Esophagus squamous epithelium (tissue), 5 donors: Measurements from ENCODE around the gene AXIN1. TPM values are rescaled to one million over a fixed set of nuclear protein-coding genes. Genes with fewer than 3 reads are reported as not detected.

Experiments
- DNase-seq: peaks from one replicate; lab custom pipeline; 2025; lab: John Stamatoyannopoulos, UW
- H3K27ac ChIP-seq, 4 donors: fragments of 200-600 bp; sonication (generic); one replicate each; pipeline ENCODE4 v1.5.1; 2016 to 2019; ENCODE audit warnings: mild to moderate bottlenecking in 1 of 4
- H3K27me3 ChIP-seq, 4 donors: fragments of 200-600 bp; sonication (generic); 1 replicate in 3 of 4; 2 replicates in 1 of 4; pipeline versions ENCODE4 v1.5.1 to v1.6.0; 2017 to 2021; ENCODE audit warnings: antibody characterized with exemption in 1 of 4
- H3K36me3 ChIP-seq, 3 donors: fragments of 200-600 bp; sonication (generic); one replicate each; pipeline ENCODE4 v1.5.1; 2016 to 2019
- H3K4me1 ChIP-seq, 3 donors: fragments of 200-600 bp; sonication (generic); one replicate each; pipeline ENCODE4 v1.5.1; 2017 to 2019
- H3K4me3 ChIP-seq, 4 donors: fragments of 200-600 bp; sonication (generic); 1 replicate in 3 of 4; 2 replicates in 1 of 4; pipeline ENCODE4 v1.5.1; 2016 to 2019; ENCODE audit warnings: mild to moderate bottlenecking in 2 of 4, moderate library complexity in 1 of 4
- H3K9me3 ChIP-seq, 3 donors: fragments of 200-600 bp; sonication (generic); one replicate each; pipeline ENCODE4 v1.5.1; 2016 to 2019
- POLR2A ChIP-seq, 4 donors: fragments of 450-650 bp; IDR thresholded peaks; one replicate each; pipeline ENCODE4 v1.6.1; 2017; ENCODE audit warnings: antibody characterized with exemption in 4 of 4, mild to moderate bottlenecking in 4 of 4, moderate library complexity in 3 of 4
- WGBS, 2 donors: methylation state at CpG; one replicate each; pipeline ENCODE4 v1.1.5; 2018; 5-methylcytosine and 5-hydroxymethylcytosine counted together
- intact Hi-C: fragments of 100-400 bp; cut with DNase I; formaldehyde crosslinking; loops from one replicate; pipeline ENCODE4 v1.15.0; 2022
- total RNA-seq, 4 donors: library from RNA; depleted of rRNA; stranded (reverse); fragments of >200 nt; gene quantifications; one replicate each; pipeline ENCODE4 v1.1.0, GENCODE V29; 2016
- TF ChIP-seq, protein P1 (sequence below), 6 experiments: fragments of 450-650 bp in 4 of 6; fragments of 200-600 bp in 2 of 6; sonication (generic) in 2 of 6; IDR thresholded peaks; one replicate each; pipeline ENCODE4 v1.5.1; 2016 to 2019; ENCODE audit warnings: antibody characterized with exemption in 6 of 6, mild to moderate bottlenecking in 4 of 6, moderate library complexity in 4 of 6
- donor health status: DM: yes; HTN: yes; CAD: no.

The AXIN1 gene
- total RNA-seq, 4 donors from 2014 or later: 17.8 to 32.2 (median 22.2) TPM

- H3K4me3 ChIP-seq: peak overlapping the region; percentile 28 to 65 (median 46)
- H3K27ac ChIP-seq: peak overlapping the region in 1 of 4 donors; percentile 46
- DNase-seq: no peak
Observed at GRCh38 chr16:275041-275641, 77.4 kb downstream of the AXIN1 start.

GRCh38 chr16:273547-274421 lies 78.7 kb downstream of the AXIN1 start:
- intact Hi-C loops: no loop called here
- Histone ChIP-seq H3K4me1 (peaks cover 11 to 43% (median 19%) of the 10 kb centered on the region in 3 donors), H3K36me3 (no peaks in the 10 kb centered on the region), H3K27me3 (peaks cover 0 to 57% (median 0%) of the 10 kb centered on the region in 4 donors), H3K9me3 (no peaks in the 10 kb centered on the region), H3K4me3 (no peak overlapping the region), H3K27ac (no peak overlapping the region)
- 60% methylated on average over 2 of the region's 30 CpGs; no CpG with 5 or more reads in 1 of the 2 donors for WGBS, 2 donors
- no peak for TF ChIP-seq POLR2A (IDR thresholded peaks at IDR 0.05)
- TF ChIP-seq, protein P1, sequence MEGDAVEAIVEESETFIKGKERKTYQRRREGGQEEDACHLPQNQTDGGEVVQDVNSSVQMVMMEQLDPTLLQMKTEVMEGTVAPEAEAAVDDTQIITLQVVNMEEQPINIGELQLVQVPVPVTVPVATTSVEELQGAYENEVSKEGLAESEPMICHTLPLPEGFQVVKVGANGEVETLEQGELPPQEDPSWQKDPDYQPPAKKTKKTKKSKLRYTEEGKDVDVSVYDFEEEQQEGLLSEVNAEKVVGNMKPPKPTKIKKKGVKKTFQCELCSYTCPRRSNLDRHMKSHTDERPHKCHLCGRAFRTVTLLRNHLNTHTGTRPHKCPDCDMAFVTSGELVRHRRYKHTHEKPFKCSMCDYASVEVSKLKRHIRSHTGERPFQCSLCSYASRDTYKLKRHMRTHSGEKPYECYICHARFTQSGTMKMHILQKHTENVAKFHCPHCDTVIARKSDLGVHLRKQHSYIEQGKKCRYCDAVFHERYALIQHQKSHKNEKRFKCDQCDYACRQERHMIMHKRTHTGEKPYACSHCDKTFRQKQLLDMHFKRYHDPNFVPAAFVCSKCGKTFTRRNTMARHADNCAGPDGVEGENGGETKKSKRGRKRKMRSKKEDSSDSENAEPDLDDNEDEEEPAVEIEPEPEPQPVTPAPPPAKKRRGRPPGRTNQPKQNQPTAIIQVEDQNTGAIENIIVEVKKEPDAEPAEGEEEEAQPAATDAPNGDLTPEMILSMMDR (IDR thresholded peaks at IDR 0.05): no peak
- no peak for DNase-seq

More at GRCh38 chr16:275041-275641, 77.4 kb downstream of the AXIN1 start:
- Histone ChIP-seq H3K9me3 (no peaks in the 10 kb centered on the region), H3K4me1 (peaks cover 11 to 50% (median 28%) of the 10 kb centered on the region in 3 donors), H3K27me3 (peaks cover 0 to 68% (median 3%) of the 10 kb centered on the region in 4 donors), H3K36me3 (no peaks in the 10 kb centered on the region)
- 7% methylated on average over 10 of the region's 58 CpGs; no CpG with 5 or more reads in 1 of the 2 donors for WGBS, 2 donors
- no peak for TF ChIP-seq POLR2A (IDR thresholded peaks at IDR 0.05)
- TF ChIP-seq, protein P1 (IDR thresholded peaks at IDR 0.05): no peak
- intact Hi-C loops: no loop called here

- intact Hi-C loops: no loop called here
- DNase-seq: no peak
Observed at GRCh38 chr16:272633-273546, 79.6 kb downstream of the AXIN1 start.

DNA sequence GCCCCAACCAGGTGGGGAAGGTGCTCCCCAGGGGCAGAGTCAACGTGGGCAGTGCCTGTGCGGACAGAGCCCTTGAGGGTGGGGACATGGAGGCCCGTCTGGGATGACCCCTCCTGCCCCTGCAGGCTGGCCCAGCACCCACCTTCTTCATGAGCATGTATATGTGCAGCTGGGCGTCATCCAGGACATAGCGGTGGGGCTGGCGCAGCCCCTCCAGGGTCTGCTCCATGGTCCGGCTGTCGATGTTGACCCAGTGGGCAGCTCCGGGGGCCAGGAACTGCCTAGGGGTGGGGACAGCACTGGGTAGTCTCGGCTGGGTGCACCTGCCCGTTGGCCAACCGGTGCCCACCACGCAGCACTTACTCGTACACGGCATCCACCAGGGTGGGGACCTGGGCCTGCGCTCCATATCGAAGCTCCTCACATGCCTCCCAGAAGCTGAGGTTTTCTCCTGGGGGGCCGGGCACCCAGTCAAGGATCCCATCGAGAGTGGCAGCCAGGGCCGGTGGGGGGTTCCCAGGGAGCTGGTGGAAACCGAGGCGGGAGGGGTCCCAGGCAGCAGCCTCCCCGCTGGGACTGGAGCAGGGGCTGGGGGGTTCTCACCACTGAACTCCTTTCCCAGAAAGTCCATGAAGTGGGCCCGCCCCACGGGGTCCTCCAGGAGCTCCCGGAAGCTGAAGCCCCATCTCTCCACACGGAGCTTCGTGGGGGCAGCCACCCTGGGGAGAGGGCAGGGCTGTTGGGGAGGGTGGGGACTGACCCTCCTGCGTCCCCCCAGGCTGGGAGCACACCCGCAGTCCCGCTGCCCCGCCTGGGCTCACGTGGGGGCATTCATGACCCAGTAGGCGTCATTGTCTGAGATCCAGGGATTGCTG lies 81.9 kb downstream of the AXIN1 start:
- H3K27me3 ChIP-seq: peaks cover 0 to 37% (median 0%) of the 10 kb centered on the region in 4 donors
- intact Hi-C loops: no loop called here
- H3K4me1 ChIP-seq: peaks cover 8 to 47% (median 15%) of the 10 kb centered on the region in 3 donors
- H3K9me3 ChIP-seq: no peaks in the 10 kb centered on the region
- H3K27ac ChIP-seq: no peak overlapping the region
- H3K36me3 ChIP-seq: peaks cover 0 to under 1% (median 0%) of the 10 kb centered on the region in 3 donors
- 79 to 80% methylated on average over 1 to 16 of the region's 34 CpGs for WGBS, 2 donors
- H3K4me3 ChIP-seq: no peak overlapping the region
- TF ChIP-seq POLR2A (IDR thresholded peaks at IDR 0.05): no peak
- TF ChIP-seq, protein P1 (IDR thresholded peaks at IDR 0.05): no peak
- no peak for DNase-seq

More at GRCh38 chr16:272633-273546, 79.6 kb downstream of the AXIN1 start:
- Histone ChIP-seq H3K36me3 (no peaks in the 10 kb centered on the region), H3K9me3 (no peaks in the 10 kb centered on the region), H3K27me3 (peaks cover 0 to 54% (median 0%) of the 10 kb centered on the region in 4 donors), H3K4me3 (no peak overlapping the region), H3K4me1 (peaks cover 11 to 49% (median 19%) of the 10 kb centered on the region in 3 donors), H3K27ac (no peak overlapping the region)
- TF ChIP-seq, protein P1 (IDR thresholded peaks at IDR 0.05): no peak
- no peak for TF ChIP-seq POLR2A (IDR thresholded peaks at IDR 0.05)
- WGBS, 2 donors: 81 to 84% methylated on average over 10 of the region's 36 CpGs
